ENCODE data around the gene SHC2.

- TF ChIP-seq CTCF (IDR thresholded peaks at IDR 0.05) (no peak), POLR2A (IDR thresholded peaks at IDR 0.05) (no peak)
Measured at GRCh38 chr19:387777-388176, 73.1 kb downstream of the SHC2 start.

All from thyroid gland (tissue), 4 donors.